ENCODE results near the gene CD69. TPM values are rescaled to one million over a fixed set of nuclear protein-coding genes. Genes with fewer than 3 reads are reported as not detected.
A peak's percentile ranks its signal among the peaks of the same experiment; 100 is the strongest.

Gene CD69
- total RNA-seq, 1 donor from 2014 or later: 26.7 TPM

- no peaks in the 10 kb centered on the region for H3K9me3 Mint-ChIP-seq
- ATAC-seq (ENCODE audit: low read depth) (peak; percentile 68), DNase-seq (no peak)
- H3K4me3 Mint-ChIP-seq: peak overlapping the region; percentile 88
- H3K27ac Mint-ChIP-seq: peak overlapping the region; percentile 94
- intact Hi-C loops (cut with micrococcal nuclease): loop anchor here (1.0 to 2.0 kb wide), 3 partner anchors 25 to 83 kb away; partner anchors contain the start of gene CD69
- CTCF ChIA-PET: interaction anchor here (0.7 to 2.1 kb wide), 4 partner anchors 10 to 97 kb away, joined by 4 to 7 read pairs (median 4); no protein-coding TSS in a partner anchor
- no peak for TF ChIP-seq CTCF (IDR thresholded peaks at IDR 0.05)
- H3K27me3 Mint-ChIP-seq: no peaks in the 10 kb centered on the region
- POLR2A ChIA-PET: interaction anchor here (0.6 to 6.7 kb wide), 14 partner anchors 9 to 93 kb away, joined by 3 to 127 read pairs (median 20); partner anchors contain the start of genes CD69 and CLEC2D
- H3K36me3 Mint-ChIP-seq (ENCODE audit: low read depth): peaks cover 28% of the 10 kb centered on the region
- H3K4me1 Mint-ChIP-seq: peaks cover 80% of the 10 kb centered on the region
These were observed 28.9 kb downstream of the CD69 start for GRCh38 chr12:9731797-9732196.

DNA sequence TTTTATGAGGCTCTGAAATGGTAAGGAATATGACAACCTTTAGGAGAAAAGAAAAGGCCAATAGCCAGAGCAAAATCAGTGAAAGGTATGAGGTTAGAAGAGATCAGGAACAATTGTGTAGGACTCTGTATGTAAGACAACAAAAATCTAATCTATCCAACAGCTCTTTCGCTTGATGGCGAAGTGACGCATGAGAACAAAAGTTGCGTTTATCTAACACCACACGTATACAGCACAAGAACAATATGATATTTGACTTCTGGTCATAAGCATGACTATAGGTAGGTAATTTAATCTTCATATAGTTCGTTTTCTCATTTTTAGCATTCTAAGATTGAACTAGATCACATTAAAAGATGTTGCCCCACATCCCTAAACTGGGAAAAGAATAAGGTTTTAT is 29.3 kb downstream of the CD69 start:
- DNase-seq (no peak), ATAC-seq (ENCODE audit: low read depth) (peak; percentile 12)
- no peaks in the 10 kb centered on the region for H3K27me3 Mint-ChIP-seq
- H3K4me3 Mint-ChIP-seq: peak overlapping the region; percentile 88
- POLR2A ChIA-PET: interaction anchor here (0.6 to 6.7 kb wide), 14 partner anchors 10 to 93 kb away, joined by 3 to 127 read pairs (median 20); partner anchors contain the start of genes CD69 and CLEC2D
- CTCF ChIA-PET: interaction anchor here (0.7 to 2.1 kb wide), 4 partner anchors 10 to 97 kb away, joined by 3 to 7 read pairs (median 4); no protein-coding TSS in a partner anchor
- peaks cover 79% of the 10 kb centered on the region for H3K4me1 Mint-ChIP-seq
- H3K9me3 Mint-ChIP-seq: no peaks in the 10 kb centered on the region
- intact Hi-C loops (cut with micrococcal nuclease): no loop called here
- no peak for TF ChIP-seq CTCF (IDR thresholded peaks at IDR 0.05)
- peaks cover 28% of the 10 kb centered on the region for H3K36me3 Mint-ChIP-seq (ENCODE audit: low read depth)
- H3K27ac Mint-ChIP-seq: peak overlapping the region; percentile 94

- Mint-ChIP-seq H3K36me3 (ENCODE audit: low read depth) (peaks cover 31% of the 10 kb centered on the region), H3K9me3 (no peaks in the 10 kb centered on the region), H3K4me3 (peak overlapping the region; percentile 88), H3K27ac (peak overlapping the region; percentile 94), H3K4me1 (peaks cover 80% of the 10 kb centered on the region), H3K27me3 (no peaks in the 10 kb centered on the region)
- ChIA-PET POLR2A (interaction anchor here (0.6 to 6.7 kb wide), 18 partner anchors 9 to 1742 kb away, joined by 3 to 127 read pairs (median 8); partner anchors contain the start of genes CD69 and CLEC2D), CTCF (interaction anchor here (0.8 to 1.8 kb wide), 6 partner anchors 12 to 83 kb away, joined by 3 to 11 read pairs (median 4); no protein-coding TSS in a partner anchor)
- ATAC-seq (ENCODE audit: low read depth) (no peak), DNase-seq (no peak)
- TF ChIP-seq CTCF (IDR thresholded peaks at IDR 0.05): no peak
- intact Hi-C loops (cut with micrococcal nuclease): no loop called here
These were observed 30.1 kb downstream of the CD69 start for GRCh38 chr12:9730591-9730990.

GRCh38 chr12:9730011-9730410 is 30.7 kb downstream of the CD69 start:
- Mint-ChIP-seq H3K27ac (peak overlapping the region; percentile 94), H3K9me3 (no peaks in the 10 kb centered on the region), H3K4me3 (peak overlapping the region; percentile 88), H3K27me3 (no peaks in the 10 kb centered on the region), H3K36me3 (ENCODE audit: low read depth) (peaks cover 33% of the 10 kb centered on the region), H3K4me1 (peaks cover 81% of the 10 kb centered on the region)
- ChIA-PET CTCF (interaction anchor here (0.7 to 1.8 kb wide), 8 partner anchors 13 to 95 kb away, joined by 3 to 11 read pairs (median 4); no protein-coding TSS in a partner anchor), POLR2A (interaction anchor here (0.8 to 6.7 kb wide), 16 partner anchors 8 to 96 kb away, joined by 3 to 127 read pairs (median 12); partner anchors contain the start of genes CD69 and CLEC2D)
- intact Hi-C loops (cut with micrococcal nuclease): no loop called here
- DNase-seq (no peak), ATAC-seq (ENCODE audit: low read depth) (no peak)
- no peak for TF ChIP-seq CTCF (IDR thresholded peaks at IDR 0.05)

- peak overlapping the region; percentile 88 for H3K4me3 Mint-ChIP-seq
- H3K36me3 Mint-ChIP-seq (ENCODE audit: low read depth): peaks cover 41% of the 10 kb centered on the region
- intact Hi-C loops (cut with micrococcal nuclease): no loop called here
- no peaks in the 10 kb centered on the region for H3K9me3 Mint-ChIP-seq
- POLR2A ChIA-PET: interaction anchor here (1.3 to 6.7 kb wide), 9 partner anchors 8 to 80 kb away, joined by 4 to 127 read pairs (median 59); partner anchors contain the start of genes CD69 and CLEC2D
- TF ChIP-seq CTCF (IDR thresholded peaks at IDR 0.05): no peak
- ATAC-seq (ENCODE audit: low read depth) (no peak), DNase-seq (no peak)
- peak overlapping the region; percentile 94 for H3K27ac Mint-ChIP-seq
- H3K4me1 Mint-ChIP-seq: peaks cover 83% of the 10 kb centered on the region
- H3K27me3 Mint-ChIP-seq: no peaks in the 10 kb centered on the region
- CTCF ChIA-PET: interaction anchor here (1.1 to 1.5 kb wide), 2 partner anchors 21 to 23 kb away, joined by 4 to 6 read pairs; no protein-coding TSS in a partner anchor
These were observed 31.6 kb downstream of the CD69 start for GRCh38 chr12:9729082-9729481.
